Ramos (cell line): ENCODE measurements around the gene LYRM4.
"Not testable (repeated sequence)": the region's sequence is repeated elsewhere in the genome, so short reads cannot be mapped to it uniquely, and the experiment has no call there.

ENCODE experiments used
- in situ Hi-C: fragments of 300-500 bp; cut with MboI; formaldehyde crosslinking; loops from one replicate; pipeline ENCODE4 v1.14.3; 2022; ENCODE audit warnings: low sequenced_read_pairs; ENCODE audit not compliant: unreplicated experiment

The LYRM4 gene

DNA sequence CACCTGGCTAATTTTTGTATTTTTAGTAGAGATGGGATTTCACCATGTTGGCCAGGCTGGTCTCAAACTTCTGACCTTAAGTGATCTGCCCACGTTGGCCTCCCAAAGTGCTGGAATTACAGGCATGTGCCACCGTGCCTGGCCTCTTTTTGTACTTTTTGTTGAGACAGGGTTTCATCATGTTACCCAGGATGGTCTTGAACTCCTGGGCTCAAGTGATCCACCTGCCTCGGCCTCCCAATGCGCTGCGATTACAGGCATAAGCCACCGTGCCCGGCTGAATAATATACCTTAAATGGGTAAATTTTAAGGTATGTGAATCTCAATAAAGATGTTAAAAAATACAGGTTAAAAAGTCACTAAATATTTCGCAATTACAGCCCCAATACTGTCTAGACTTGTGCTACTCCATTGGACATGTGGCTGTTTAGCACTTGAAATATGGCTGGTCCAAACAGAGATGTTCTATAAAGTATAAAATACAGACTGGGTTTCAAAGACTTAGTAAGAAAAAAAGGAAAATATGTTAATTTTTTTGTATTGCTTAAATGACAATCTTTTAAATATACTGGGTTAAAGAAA, 133.6 kb downstream of the LYRM4 start:
- in situ Hi-C loops = no loop called here

DNA sequence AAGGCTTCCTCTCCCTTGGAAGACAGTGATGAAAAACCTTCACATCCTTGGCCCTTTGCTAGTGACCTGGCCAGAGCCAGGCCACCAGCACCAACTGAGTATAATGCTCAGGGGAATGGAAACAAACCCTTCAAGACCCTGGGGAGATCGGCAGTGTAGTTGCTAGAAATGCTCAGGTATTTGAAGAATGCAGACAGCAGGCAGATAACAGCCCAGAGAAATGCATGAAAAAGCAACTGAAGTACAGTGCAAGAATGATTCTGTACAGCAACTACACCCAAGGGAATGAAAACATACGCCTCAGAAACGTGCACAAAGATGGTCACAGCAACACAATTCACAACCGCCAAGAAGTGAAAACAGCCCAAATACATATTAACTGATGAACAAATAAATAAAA, 134.5 kb downstream of the LYRM4 start:
- in situ Hi-C loops = no loop called here

DNA sequence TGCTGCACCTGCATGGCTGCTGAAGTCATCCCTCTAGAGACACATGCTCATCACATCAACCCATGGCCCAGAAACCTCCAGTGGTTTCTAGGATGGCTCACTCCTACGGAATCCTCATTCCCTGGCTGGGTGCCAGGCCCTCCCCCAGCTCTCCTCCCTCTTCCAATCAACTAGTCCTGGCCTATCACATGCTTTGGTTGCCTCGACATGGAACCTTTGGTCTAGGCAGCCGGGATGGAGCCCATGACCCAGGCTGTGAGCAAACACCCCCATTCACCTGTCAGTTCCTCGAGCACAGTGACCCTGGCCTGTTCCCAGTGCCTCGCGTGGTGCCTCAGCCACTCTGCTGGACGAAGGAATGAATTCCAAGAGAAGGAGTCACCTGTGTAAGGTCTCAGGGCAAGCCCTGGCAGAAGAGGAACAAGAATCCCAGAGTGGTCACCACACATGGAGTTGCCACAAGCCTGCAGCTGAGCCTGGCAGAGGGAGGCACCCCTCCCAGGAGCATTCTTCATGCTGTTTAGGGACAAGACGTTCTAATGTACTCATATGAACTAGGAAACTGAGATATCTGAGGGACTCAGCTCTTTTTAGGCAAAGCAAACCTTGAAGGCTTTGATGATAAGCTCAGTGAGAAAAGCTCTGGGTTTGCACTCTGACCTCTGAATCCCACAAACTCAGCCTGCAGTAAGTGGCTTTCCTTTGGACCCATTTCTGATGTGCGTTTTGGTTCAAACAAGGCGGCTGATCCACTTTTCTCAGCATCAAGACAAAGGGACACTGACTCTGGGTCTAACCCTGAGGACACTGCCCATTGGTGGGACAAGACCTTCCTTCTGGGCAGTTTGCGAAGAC, 135.4 kb downstream of the LYRM4 start:
- in situ Hi-C loops = no loop called here

DNA sequence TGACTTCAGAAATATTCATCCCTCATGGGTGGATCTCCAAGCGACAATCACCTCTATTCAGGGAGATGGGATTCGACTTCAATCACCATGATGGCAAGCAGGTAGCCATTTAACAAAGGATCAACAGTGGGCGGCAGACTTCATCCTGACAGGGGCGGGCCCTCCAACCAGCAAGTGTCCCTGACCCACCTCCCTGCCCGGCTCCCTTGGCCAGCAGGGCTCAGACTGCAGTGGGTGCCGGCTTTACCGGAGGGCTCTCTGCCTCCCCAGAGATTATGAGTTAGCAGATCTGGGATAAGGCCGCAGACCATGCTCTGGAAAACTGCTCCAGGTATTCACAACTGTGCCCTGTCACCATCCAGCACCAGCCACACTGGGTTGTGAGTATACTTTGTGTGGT, 136.2 kb downstream of the LYRM4 start:
- in situ Hi-C loops = no loop called here

- in situ Hi-C loops = no loop called here
These were observed 137.2 kb downstream of the LYRM4 start for GRCh38 chr6:5123296-5124143.

DNA sequence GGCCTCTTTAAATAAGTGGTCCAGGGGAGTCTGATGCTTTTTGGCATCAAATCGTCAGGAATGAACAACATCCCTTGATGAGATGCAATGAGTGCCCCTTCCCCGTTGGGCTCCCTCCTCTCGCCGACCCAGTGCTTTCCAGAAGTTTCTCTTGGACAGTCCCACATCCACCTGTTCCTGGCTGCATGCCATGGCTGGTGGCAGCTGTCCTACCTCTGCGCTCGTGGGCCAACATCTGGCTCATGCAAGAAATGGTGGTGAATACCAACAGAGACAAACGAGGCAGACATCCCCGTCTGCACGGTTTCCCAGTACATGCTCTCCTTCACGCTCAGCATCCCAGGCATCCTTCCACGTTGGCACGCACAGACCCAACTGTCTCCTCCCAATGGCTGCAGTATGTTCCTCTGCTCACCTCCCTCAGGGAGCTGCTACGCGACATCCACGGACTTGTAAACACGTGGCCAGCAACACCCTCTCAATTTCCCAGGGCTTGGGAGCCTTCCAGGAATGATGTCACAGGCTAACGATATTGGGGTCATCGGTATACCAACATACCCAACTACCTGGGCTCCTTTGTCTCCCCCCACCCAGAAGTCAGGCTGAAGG, 138.1 kb downstream of the LYRM4 start:
- in situ Hi-C loops = no loop called here

DNA sequence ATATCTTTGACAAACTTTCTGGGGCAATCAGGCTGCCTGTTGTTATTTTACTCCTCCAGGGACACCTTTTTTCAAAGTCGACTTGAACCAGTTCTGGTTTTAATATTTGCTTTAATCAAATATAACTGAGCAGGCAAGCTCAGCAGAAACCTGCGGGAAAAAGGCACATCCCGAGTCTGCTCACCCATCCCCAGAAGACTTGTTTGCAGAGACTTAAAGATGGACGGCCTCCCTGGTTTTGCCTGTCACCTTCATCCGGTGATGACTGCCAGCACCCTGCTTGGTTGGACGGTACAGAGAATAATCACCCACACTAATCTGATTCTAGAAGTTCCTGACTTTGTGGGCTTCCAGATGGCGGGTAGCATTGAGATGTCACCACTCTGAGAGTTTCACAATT, 138.8 kb downstream of the LYRM4 start:
- in situ Hi-C loops = no loop called here

GRCh38 chr6:5121479-5121878, 139.3 kb downstream of the LYRM4 start:
- in situ Hi-C loops = no loop called here

- in situ Hi-C loops = not testable (repeated sequence)
These were observed 140.2 kb downstream of the LYRM4 start for GRCh38 chr6:5120543-5120942.

DNA sequence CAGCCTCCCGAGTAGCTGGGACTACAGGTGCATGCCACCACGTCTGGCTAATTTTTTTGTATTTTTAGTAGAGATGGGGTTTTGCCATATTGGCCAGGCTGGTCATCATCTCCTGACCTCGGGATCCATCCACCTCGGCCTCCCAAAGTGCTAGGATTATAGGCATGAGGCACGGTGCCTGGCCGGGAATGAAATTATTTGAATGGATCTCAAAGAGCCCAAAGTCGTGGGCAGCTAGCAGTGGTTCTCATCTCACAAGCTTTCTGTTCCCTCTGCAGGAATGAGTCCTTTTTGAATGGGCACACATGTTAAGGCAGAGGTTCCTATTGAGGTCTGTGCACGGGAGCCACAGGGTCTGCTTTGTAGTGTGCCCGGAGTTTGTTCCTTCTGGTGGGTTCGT, 140.7 kb downstream of the LYRM4 start:
- in situ Hi-C loops = no loop called here

DNA sequence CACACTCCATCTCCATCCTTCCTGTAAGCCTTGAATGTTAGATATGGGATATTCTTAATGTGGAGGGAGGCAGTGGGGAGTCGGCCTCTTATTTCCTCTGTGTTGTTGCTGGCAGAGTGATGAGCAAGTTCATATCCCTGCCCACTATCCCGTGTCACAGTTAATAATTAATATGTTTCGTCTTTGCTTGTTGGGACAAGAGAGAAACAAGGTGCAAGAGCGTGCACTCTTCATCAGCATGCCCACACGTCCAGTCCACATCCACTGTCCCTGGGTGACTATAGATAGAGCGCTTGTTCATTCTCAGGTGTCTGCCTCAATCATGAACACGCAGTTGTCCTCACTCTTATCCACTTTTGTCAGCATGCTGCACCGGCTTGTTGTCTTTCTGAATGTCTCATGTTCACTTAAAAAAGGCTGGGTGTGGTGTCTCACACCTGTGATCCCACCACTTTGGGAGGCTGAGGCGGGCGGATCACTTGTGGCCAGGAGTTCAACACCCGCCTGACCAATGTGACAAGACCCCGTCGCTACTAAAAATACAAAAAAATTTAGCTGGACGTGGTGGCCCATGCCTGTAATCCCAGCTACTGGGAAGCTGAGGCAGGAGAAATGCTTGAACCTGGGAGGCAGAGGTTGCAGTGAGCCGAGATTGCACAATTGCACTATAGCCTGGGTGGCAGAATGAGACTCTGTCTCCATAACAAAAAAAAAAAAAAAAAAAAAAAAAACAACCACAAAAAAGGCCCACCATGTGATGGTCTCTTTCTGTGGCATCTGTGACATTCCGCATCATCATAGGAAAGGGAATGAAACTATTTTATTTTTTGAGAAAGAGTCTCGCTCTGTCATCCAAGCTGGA, 141.4 kb downstream of the LYRM4 start:
- in situ Hi-C loops = no loop called here

- in situ Hi-C loops = no loop called here
These were observed 144.3 kb downstream of the LYRM4 start for GRCh38 chr6:5116243-5116991.

- in situ Hi-C loops = no loop called here
These were observed 145.6 kb downstream of the LYRM4 start for GRCh38 chr6:5115168-5115567.

DNA sequence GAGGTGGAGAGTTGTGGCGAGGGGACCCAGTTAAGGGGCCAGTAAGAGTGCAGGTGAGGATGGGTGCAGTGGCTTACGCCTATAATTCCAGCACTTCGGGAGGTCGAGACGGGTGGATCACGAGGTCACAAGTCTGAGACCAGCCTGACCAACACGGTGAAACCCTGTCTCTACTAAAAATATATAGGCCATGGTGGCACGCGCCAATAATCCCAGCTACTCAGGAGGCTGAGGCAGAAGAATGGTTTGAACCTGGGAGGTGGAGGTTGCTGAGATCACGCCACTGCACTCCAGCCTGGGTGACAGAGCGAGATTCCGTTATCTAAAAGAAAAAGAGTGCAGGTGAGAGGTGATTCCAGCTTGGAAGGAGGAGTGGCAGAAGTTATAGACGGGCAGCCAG, 147.7 kb downstream of the LYRM4 start:
- in situ Hi-C loops = no loop called here

DNA sequence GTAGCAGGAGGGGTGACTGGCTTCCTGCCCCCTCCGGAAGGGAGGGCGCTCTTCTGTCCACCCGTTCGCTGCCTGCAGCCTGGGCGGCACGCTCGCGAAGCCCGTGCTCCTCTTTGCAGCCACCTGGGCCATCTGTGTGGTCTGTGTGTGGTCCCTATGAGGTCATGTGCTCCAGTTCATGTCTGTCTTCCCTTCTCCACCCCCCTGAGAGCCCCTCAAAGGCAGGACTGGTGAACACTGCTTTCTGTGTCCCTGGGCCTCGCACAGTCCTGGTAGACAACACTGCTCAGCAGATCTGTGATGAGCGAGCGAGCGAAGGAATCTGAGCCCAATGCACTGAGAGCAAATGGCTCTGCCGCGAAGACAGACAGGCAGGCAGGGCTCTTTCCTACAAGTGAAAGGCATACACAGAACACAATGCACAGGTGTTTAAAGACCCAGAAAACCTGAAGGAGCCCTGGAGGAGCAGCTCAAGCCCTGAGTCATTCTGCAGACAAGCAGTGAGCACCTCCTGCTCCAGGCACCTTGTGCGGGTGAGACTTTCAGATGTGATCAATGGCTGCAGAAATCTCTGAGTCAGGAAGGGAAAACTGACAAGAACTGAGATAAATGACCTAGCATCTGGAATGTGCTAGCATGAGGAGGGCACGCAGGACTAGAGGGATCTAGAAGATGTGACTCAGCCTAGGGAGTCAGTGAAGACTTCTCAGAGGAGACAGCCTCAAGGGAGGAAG, 148.5 kb downstream of the LYRM4 start:
- in situ Hi-C loops = no loop called here

GRCh38 chr6:5111626-5112025, 149.1 kb downstream of the LYRM4 start:
- in situ Hi-C loops = no loop called here

GRCh38 chr6:5110246-5110645, 150.5 kb downstream of the LYRM4 start:
- in situ Hi-C loops = no loop called here

- in situ Hi-C loops = no loop called here
These were observed 151.3 kb downstream of the LYRM4 start for GRCh38 chr6:5109436-5109835.
